CD4-positive, alpha-beta memory T cell (primary cell): ENCODE data around the gene NPRL2. TPM values are rescaled to one million over a fixed set of nuclear protein-coding genes. Genes with fewer than 3 reads are reported as not detected.

Source experiments
- CTCF ChIA-PET: fragments of 350-600 bp; sonication (Branson Sonifier 250); formaldehyde crosslinking; loops from one replicate; lab custom pipeline; 2021; ENCODE audit warnings: inconsistent platforms; ENCODE audit not compliant: partially characterized antibody; lab: Charles Lee
- POLR2A ChIA-PET: fragments of 350-600 bp; sonication (Branson Sonifier 250); formaldehyde crosslinking; loops from one replicate; lab custom pipeline; 2021; ENCODE audit not compliant: partially characterized antibody; lab: Charles Lee
- DNase-seq, 5 donors: peaks; one replicate each; pipeline versions ENCODE4 v3.0.0 to v3.0.0-alpha.2; 2020 to 2022; ENCODE audit warnings: mixed read lengths in 1 of 5
- H3K27ac ChIP-seq: one replicate; pipeline ENCODE4 v1.7.0; 2013; ENCODE audit warnings: low read depth, low read length
- H3K27me3 ChIP-seq: 2 replicates; pipeline ENCODE4 v1.7.0; 2013; ENCODE audit warnings: mild to moderate bottlenecking, low read length, moderate library complexity; ENCODE audit not compliant: insufficient read depth
- H3K36me3 ChIP-seq: 2 replicates; pipeline ENCODE4 v1.7.0; 2013; ENCODE audit warnings: mild to moderate bottlenecking, low read length, moderate library complexity; ENCODE audit not compliant: insufficient read depth
- H3K4me1 ChIP-seq: 2 replicates; pipeline ENCODE4 v1.7.0; 2013; ENCODE audit warnings: mild to moderate bottlenecking, low read length, moderate library complexity; ENCODE audit not compliant: insufficient read depth
- H3K4me3 ChIP-seq, 2 donors: one replicate each; pipeline ENCODE4 v1.7.0; 2013; ENCODE audit warnings: low read length in 2 of 2, mild to moderate bottlenecking in 1 of 2
- H3K9me3 ChIP-seq, 2 donors: one replicate each; pipeline ENCODE4 v1.7.0; 2013; ENCODE audit warnings: low read length in 2 of 2, control low read depth in 1 of 2; ENCODE audit not compliant: control insufficient read depth in 1 of 2
- H3K27ac Mint-ChIP-seq, 7 donors: one replicate each; pipeline ENCODE4 v1.8.0; 2020 to 2021; ENCODE audit warnings: mixed read lengths in 7 of 7, mild to moderate bottlenecking in 6 of 7, inconsistent platforms in 3 of 7, moderate library complexity in 3 of 7
- H3K27me3 Mint-ChIP-seq, 2 donors: one replicate each; pipeline ENCODE4 v1.8.0; 2020 to 2021; ENCODE audit warnings: mixed read lengths in 2 of 2
- H3K36me3 Mint-ChIP-seq, 2 donors: one replicate each; pipeline ENCODE4 v1.8.0; 2020 to 2021; ENCODE audit warnings: mixed read lengths in 2 of 2, inconsistent platforms in 1 of 2, mild to moderate bottlenecking in 1 of 2
- H3K4me1 Mint-ChIP-seq, 4 donors: one replicate each; pipeline ENCODE4 v1.8.0; 2020 to 2021; ENCODE audit warnings: mixed read lengths in 4 of 4, mild to moderate bottlenecking in 1 of 4
- H3K4me3 Mint-ChIP-seq, 8 donors: one replicate each; pipeline ENCODE4 v1.8.0; 2020 to 2021; ENCODE audit warnings: mixed read lengths in 8 of 8, mild to moderate bottlenecking in 7 of 8, moderate library complexity in 6 of 8, inconsistent platforms in 3 of 8
- H3K9me3 Mint-ChIP-seq, 8 donors: one replicate each; pipeline ENCODE4 v1.8.0; 2020 to 2021; ENCODE audit warnings: mixed read lengths in 8 of 8, mild to moderate bottlenecking in 5 of 8, inconsistent platforms in 3 of 8, moderate library complexity in 1 of 8
- intact Hi-C: fragments of 100-400 bp; cut with micrococcal nuclease; formaldehyde crosslinking; loops from one replicate; pipeline ENCODE4 v1.15.1; 2023
- polyA plus RNA-seq, 2 donors: library from polyadenylated mRNA; unstranded; fragments of 300-500 nt; fragmentation: Illumina TruSeq; gene quantifications; one replicate each; pipeline ENCODE4 v1.2.3, GENCODE V29; 2021
- total RNA-seq, 2 experiments: library from RNA; stranded (reverse); gene quantifications; one replicate each; pipeline ENCODE4 v1.2.3, GENCODE V29; 2021

The NPRL2 gene
- total and polyA plus RNA-seq, 4 experiments from 2014 or later = 39.6 to 53.0 (median 45.9) TPM

GRCh38 chr3:50355829-50356552 is 5.4 kb upstream of the NPRL2 start:
- peak overlapping the region in 3 of 7 donors; percentile 35 to 97 (median 61) for H3K27ac Mint-ChIP-seq
- ChIA-PET CTCF (interaction anchor here (1.2 to 2.3 kb wide), 4 partner anchors 9 to 1035 kb away, joined by 3 to 13 read pairs (median 6); partner anchors contain the start of gene RBM15B), POLR2A (interaction anchor here (1.7 to 23.7 kb wide), 5 partner anchors 7 to 213 kb away, joined by 8 to 595 read pairs (median 12); partner anchors contain the start of genes CYB561D2, HEMK1, HYAL3 and NAA80)
- Histone ChIP-seq H3K27ac (peak overlapping the region; percentile 2), H3K36me3 (peaks cover 34% of the 10 kb centered on the region), H3K27me3 (no peaks in the 10 kb centered on the region), H3K9me3 (no peaks in the 10 kb centered on the region), H3K4me1 (peaks cover 52% of the 10 kb centered on the region), H3K4me3 (no peak overlapping the region)
- no peak for DNase-seq
- peaks cover 6 to 54% of the 10 kb centered on the region in 2 donors for H3K36me3 Mint-ChIP-seq
- no peaks in the 10 kb centered on the region for H3K27me3 Mint-ChIP-seq
- H3K4me1 Mint-ChIP-seq = peaks cover 35 to 69% (median 50%) of the 10 kb centered on the region in 4 donors
- intact Hi-C loops = no loop called here
- H3K9me3 Mint-ChIP-seq = no peaks in the 10 kb centered on the region
- H3K4me3 Mint-ChIP-seq = peak overlapping the region in 7 of 8 donors; percentile 32 to 100 (median 90)

DNA sequence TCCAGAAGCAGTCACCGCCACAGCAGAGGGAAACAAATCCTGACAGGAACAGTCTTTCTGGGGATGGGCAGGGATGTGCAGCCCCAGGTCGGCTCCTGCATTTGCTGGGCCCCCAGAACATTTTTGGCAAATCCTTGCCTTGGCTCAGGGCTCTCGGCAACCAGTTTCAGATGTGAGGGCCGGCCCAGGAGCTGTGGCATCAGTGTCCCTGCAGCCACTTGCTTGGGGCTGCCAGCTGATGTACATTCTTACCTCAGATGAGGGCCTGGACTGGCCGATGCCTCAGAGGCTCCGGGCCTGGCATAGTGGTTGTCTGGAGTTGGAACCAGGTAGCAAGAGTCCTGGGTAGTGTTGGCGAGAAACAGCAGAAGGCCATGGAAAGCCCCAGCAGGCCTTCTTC is 4.3 kb upstream of the NPRL2 start:
- Histone ChIP-seq H3K4me1 (peaks cover 57% of the 10 kb centered on the region), H3K9me3 (no peaks in the 10 kb centered on the region), H3K27me3 (no peaks in the 10 kb centered on the region), H3K36me3 (peaks cover 34% of the 10 kb centered on the region), H3K27ac (no peak overlapping the region), H3K4me3 (no peak overlapping the region)
- Mint-ChIP-seq H3K9me3 (no peaks in the 10 kb centered on the region), H3K36me3 (peaks cover 6 to 65% of the 10 kb centered on the region in 2 donors), H3K4me3 (no peak overlapping the region), H3K27ac (peak overlapping the region in 1 of 7 donors; percentile 41), H3K4me1 (peaks cover 39 to 79% (median 58%) of the 10 kb centered on the region in 4 donors), H3K27me3 (no peaks in the 10 kb centered on the region)
- ChIA-PET POLR2A (interaction anchor here (0.6 to 23.7 kb wide), 3 partner anchors 11 to 1894 kb away, joined by 3 to 595 read pairs (median 5); partner anchors contain the start of genes RASSF1, TUSC2 and ZMYND10), CTCF (interaction anchor here (1.2 kb wide), 1 partner anchor 14 kb away, joined by 4 read pairs; the partner anchor contains the start of gene RASSF1)
- intact Hi-C loops = loop anchor here (5.0 kb wide), 1 partner anchor 257 kb away; the partner anchor contains the start of gene CISH
- DNase-seq = no peak

GRCh38 chr3:50354186-50354764 is 3.7 kb upstream of the NPRL2 start:
- H3K9me3 Mint-ChIP-seq = no peaks in the 10 kb centered on the region
- no peak overlapping the region for H3K4me3 Mint-ChIP-seq
- Histone ChIP-seq H3K36me3 (peaks cover 34% of the 10 kb centered on the region), H3K27ac (no peak overlapping the region), H3K4me1 (peaks cover 60% of the 10 kb centered on the region), H3K4me3 (no peak overlapping the region), H3K9me3 (no peaks in the 10 kb centered on the region), H3K27me3 (no peaks in the 10 kb centered on the region)
- H3K36me3 Mint-ChIP-seq = peaks cover 6 to 64% of the 10 kb centered on the region in 2 donors
- peak overlapping the region in 1 of 7 donors; percentile 41 for H3K27ac Mint-ChIP-seq
- ChIA-PET POLR2A (interaction anchor here (0.6 to 23.7 kb wide), 4 partner anchors 10 to 1893 kb away, joined by 3 to 595 read pairs (median 4); partner anchors contain the start of genes RASSF1, TUSC2 and ZMYND10), CTCF (interaction anchor here (1.2 kb wide), 1 partner anchor 14 kb away, joined by 4 read pairs; the partner anchor contains the start of gene RASSF1)
- peaks cover 36 to 79% (median 57%) of the 10 kb centered on the region in 4 donors for H3K4me1 Mint-ChIP-seq
- H3K27me3 Mint-ChIP-seq = no peaks in the 10 kb centered on the region
- DNase-seq = no peak
- intact Hi-C loops = loop anchor here (5.0 kb wide), 1 partner anchor 258 kb away; the partner anchor contains the start of gene CISH

DNA sequence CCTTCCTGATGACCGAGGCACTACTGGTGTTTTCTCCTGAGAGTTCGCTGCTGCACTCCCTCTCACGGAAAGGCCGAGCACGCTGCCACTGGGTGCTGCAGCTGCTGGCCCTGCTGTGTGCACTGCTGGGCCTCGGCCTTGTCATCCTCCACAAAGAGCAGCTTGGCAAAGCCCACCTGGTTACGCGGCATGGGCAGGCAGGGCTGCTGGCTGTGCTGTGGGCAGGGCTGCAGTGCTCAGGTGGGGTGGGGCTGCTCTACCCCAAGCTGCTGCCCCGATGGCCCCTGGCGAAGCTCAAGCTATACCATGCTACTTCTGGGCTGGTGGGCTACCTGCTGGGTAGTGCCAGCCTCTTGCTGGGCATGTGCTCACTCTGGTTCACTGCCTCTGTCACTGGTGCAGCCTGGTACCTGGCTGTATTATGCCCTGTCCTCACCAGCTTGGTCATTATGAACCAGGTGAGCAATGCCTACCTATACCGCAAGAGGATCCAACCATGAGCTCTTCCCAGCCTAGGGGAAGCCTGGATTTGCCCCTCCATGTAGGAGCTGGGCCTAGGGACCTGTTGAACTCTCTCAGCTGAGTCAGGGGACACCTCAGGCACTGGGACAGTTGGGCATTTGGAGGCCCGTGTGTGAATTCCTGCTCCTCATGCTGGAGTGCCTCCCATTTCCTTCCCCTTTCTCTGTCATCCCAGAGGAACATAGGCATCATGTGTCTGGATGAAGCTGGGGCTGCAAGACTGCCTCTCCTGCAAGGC is 2.9 kb upstream of the NPRL2 start:
- DNase-seq = no peak
- H3K36me3 ChIP-seq = peaks cover 39% of the 10 kb centered on the region
- no peak overlapping the region for H3K4me3 ChIP-seq
- H3K27ac ChIP-seq = no peak overlapping the region
- H3K4me1 ChIP-seq = peaks cover 62% of the 10 kb centered on the region
- no peaks in the 10 kb centered on the region for H3K9me3 ChIP-seq
- H3K4me3 Mint-ChIP-seq = peak overlapping the region in 2 of 8 donors; percentile 13 to 18
- intact Hi-C loops = loop anchor here (5.0 kb wide), 1 partner anchor 259 kb away; the partner anchor contains the start of gene CISH
- ChIA-PET CTCF (interaction anchor here (0.8 to 1.4 kb wide), 4 partner anchors 13 to 1147 kb away, joined by 3 to 6 read pairs (median 4); partner anchors contain the start of genes HYAL3, NAA80 and RASSF1), POLR2A (interaction anchor here (0.9 to 23.7 kb wide), 4 partner anchors 11 to 18 kb away, joined by 3 to 595 read pairs (median 4); partner anchors contain the start of genes RASSF1, TUSC2 and ZMYND10)
- H3K9me3 Mint-ChIP-seq = no peaks in the 10 kb centered on the region
- H3K27me3 Mint-ChIP-seq = no peaks in the 10 kb centered on the region
- H3K27ac Mint-ChIP-seq = peak overlapping the region in 2 of 7 donors; percentile 25 to 38
- H3K4me1 Mint-ChIP-seq = peaks cover 37 to 82% (median 61%) of the 10 kb centered on the region in 4 donors
- peaks cover 6 to 65% of the 10 kb centered on the region in 2 donors for H3K36me3 Mint-ChIP-seq
- H3K27me3 ChIP-seq = no peaks in the 10 kb centered on the region

DNA sequence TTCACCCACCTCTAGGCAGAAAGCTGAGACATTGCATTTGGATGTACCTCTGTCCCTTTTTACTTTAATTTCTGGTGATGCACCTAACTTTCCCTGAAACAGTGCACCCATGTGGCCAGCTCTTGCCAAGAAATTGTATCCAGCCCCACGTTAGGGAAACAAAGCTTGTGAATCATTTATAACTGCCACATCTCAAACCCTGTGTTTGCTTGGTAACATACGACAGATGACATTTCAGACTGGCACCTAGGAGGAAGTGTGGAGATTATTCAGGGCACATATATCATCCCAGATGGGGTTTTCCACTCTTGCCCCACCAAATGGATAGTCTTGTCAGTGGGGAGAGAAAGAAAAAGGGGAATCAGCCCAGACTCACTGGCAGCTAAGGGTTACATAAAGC is 2.2 kb upstream of the NPRL2 start:
- H3K4me1 Mint-ChIP-seq = peaks cover 33 to 82% (median 58%) of the 10 kb centered on the region in 4 donors
- Histone ChIP-seq H3K27me3 (no peaks in the 10 kb centered on the region), H3K36me3 (peaks cover 45% of the 10 kb centered on the region), H3K9me3 (no peaks in the 10 kb centered on the region), H3K4me3 (no peak overlapping the region), H3K27ac (no peak overlapping the region), H3K4me1 (peaks cover 62% of the 10 kb centered on the region)
- intact Hi-C loops = loop anchor here (5.0 kb wide), 1 partner anchor 260 kb away; the partner anchor contains the start of gene CISH
- no peak for DNase-seq
- no peaks in the 10 kb centered on the region for H3K27me3 Mint-ChIP-seq
- H3K9me3 Mint-ChIP-seq = no peaks in the 10 kb centered on the region
- peak overlapping the region in 3 of 8 donors; percentile 18 to 43 (median 27) for H3K4me3 Mint-ChIP-seq
- ChIA-PET POLR2A (interaction anchor here (0.9 to 23.7 kb wide), 2 partner anchors 12 to 17 kb away, joined by 3 to 595 read pairs; partner anchors contain the start of genes RASSF1, TUSC2 and ZMYND10), CTCF (interaction anchor here (0.7 to 1.4 kb wide), 4 partner anchors 16 to 1148 kb away, joined by 3 to 6 read pairs (median 3); partner anchors contain the start of genes HYAL3, IFRD2 and NAA80)
- H3K27ac Mint-ChIP-seq = peak overlapping the region in 3 of 7 donors; percentile 23 to 38 (median 25)
- peaks cover 6 to 67% of the 10 kb centered on the region in 2 donors for H3K36me3 Mint-ChIP-seq

GRCh38 chr3:50351323-50351697 is 735 bp upstream of the NPRL2 start:
- Histone ChIP-seq H3K27me3 (no peaks in the 10 kb centered on the region), H3K4me3 (peak overlapping the region; percentile 66 to 98), H3K9me3 (no peaks in the 10 kb centered on the region), H3K27ac (peak overlapping the region; percentile 94), H3K36me3 (peaks cover 38% of the 10 kb centered on the region), H3K4me1 (peaks cover 60% of the 10 kb centered on the region)
- peaks cover 26 to 79% (median 53%) of the 10 kb centered on the region in 4 donors for H3K4me1 Mint-ChIP-seq
- CTCF ChIA-PET = interaction anchor here (1.0 to 2.8 kb wide), 4 partner anchors 10 to 1038 kb away, joined by 3 to 31 read pairs (median 4); no protein-coding TSS in a partner anchor
- peaks cover 6 to 64% of the 10 kb centered on the region in 2 donors for H3K36me3 Mint-ChIP-seq
- intact Hi-C loops = loop anchor here (1.0 to 5.0 kb wide), 3 partner anchors 8 to 261 kb away; partner anchors contain the start of genes CISH and TMEM115
- no peak for DNase-seq
- no peaks in the 10 kb centered on the region for H3K27me3 Mint-ChIP-seq
- peak overlapping the region; percentile 96 to 99 (median 99) for H3K27ac Mint-ChIP-seq
- no peaks in the 10 kb centered on the region for H3K9me3 Mint-ChIP-seq
- POLR2A ChIA-PET = interaction anchor here (1.2 to 23.7 kb wide), 11 partner anchors 10 to 262 kb away, joined by 3 to 595 read pairs (median 8); partner anchors contain the start of genes C3orf18, HEMK1, HYAL3 and IFRD2
- H3K4me3 Mint-ChIP-seq = peak overlapping the region; percentile 91 to 99 (median 96)
